AG09309 (cell line): Measurements from ENCODE around the gene NPHS1.

ENCODE experiments used
- DNase-seq: peaks from one replicate; pipeline ENCODE4 v3.0.0-alpha.2; 2010; ENCODE audit warnings: low read depth
- H3K4me3 ChIP-seq: 2 replicates; pipeline ENCODE4 v1.5.1; 2011; ENCODE audit warnings: mild to moderate bottlenecking, low read depth, low read length, moderate library complexity; ENCODE audit not compliant: control insufficient read depth
- TF ChIP-seq, protein P1 (sequence below): IDR thresholded peaks from 2 replicates; pipeline ENCODE4 v1.5.1; 2011; ENCODE audit warnings: mild to moderate bottlenecking, low read depth, low read length, inconsistent platforms; ENCODE audit not compliant: insufficient read depth, control insufficient read depth; ENCODE audit errors: missing control alignments

Gene NPHS1

GRCh38 chr19:35777961-35778360 is 74.3 kb downstream of the NPHS1 start:
- DNase-seq: no peak
- TF ChIP-seq, protein P1, sequence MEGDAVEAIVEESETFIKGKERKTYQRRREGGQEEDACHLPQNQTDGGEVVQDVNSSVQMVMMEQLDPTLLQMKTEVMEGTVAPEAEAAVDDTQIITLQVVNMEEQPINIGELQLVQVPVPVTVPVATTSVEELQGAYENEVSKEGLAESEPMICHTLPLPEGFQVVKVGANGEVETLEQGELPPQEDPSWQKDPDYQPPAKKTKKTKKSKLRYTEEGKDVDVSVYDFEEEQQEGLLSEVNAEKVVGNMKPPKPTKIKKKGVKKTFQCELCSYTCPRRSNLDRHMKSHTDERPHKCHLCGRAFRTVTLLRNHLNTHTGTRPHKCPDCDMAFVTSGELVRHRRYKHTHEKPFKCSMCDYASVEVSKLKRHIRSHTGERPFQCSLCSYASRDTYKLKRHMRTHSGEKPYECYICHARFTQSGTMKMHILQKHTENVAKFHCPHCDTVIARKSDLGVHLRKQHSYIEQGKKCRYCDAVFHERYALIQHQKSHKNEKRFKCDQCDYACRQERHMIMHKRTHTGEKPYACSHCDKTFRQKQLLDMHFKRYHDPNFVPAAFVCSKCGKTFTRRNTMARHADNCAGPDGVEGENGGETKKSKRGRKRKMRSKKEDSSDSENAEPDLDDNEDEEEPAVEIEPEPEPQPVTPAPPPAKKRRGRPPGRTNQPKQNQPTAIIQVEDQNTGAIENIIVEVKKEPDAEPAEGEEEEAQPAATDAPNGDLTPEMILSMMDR: no peak
- H3K4me3 ChIP-seq: no peak overlapping the region

GRCh38 chr19:35777086-35777841 is 75.0 kb downstream of the NPHS1 start:
- no peak for DNase-seq
- TF ChIP-seq, protein P1: no peak
- no peak overlapping the region for H3K4me3 ChIP-seq

- no peak for DNase-seq
- H3K4me3 ChIP-seq: peak overlapping the region; percentile 97
- TF ChIP-seq, protein P1: no peak
Measured at GRCh38 chr19:35776102-35776788, 76.1 kb downstream of the NPHS1 start.
